ENCODE measurements around the gene COX20.
"Not testable (repeated sequence)": the region's sequence is repeated elsewhere in the genome, so short reads cannot be mapped to it uniquely, and the experiment has no call there.

COX20 gene, protein sequence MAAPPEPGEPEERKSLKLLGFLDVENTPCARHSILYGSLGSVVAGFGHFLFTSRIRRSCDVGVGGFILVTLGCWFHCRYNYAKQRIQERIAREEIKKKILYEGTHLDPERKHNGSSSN
- 38.3 to 41.5 reads per million in 2 donors for total RNA-seq

DNA sequence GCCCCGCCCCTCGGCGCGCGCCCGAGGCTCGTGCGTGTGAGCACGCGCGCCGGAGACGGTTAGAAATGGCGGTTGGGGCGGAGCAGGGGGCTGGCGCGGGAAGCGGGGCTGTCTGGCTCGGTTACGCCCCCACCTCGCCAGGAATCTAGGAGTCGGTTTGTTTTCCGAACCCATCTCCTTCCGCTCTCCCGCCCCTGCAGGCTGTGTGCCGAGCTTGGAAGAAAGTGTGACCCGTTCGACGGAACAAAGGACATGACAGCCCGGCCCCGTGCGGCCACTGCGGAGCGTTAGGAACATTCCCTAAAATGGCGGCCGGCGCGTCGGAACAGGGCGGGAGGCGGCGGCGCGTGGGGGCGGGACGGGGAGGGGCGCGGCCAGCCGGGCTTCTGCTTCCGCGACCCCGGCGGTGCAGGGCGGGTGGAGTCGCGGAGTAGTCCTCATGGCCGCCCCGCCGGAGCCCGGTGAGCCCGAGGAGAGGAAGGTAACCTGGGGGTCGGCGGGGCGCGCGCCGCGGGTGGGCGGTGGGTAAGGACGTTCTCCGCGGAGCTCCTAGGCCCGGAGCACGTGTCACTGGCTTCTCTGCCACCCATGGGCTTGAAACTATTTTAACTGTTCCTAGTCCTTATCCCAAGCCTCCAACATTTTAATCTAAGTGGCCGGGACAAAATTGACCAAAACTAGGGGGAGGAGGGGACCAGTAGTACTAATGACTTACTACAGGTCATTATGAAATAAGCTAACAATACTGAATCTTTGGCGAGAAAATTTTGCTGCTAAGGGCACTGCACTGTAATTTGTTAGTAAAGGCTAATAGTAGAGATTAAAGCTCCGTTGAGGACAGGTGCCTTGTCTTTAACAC, at the start of gene COX20:
COX20 (plus strand) TSS at position 383 of the 859 bp plus-strand sequence; CDS start at position 440, 57 bp downstream.
- peak; percentile 83 for DNase-seq

DNA sequence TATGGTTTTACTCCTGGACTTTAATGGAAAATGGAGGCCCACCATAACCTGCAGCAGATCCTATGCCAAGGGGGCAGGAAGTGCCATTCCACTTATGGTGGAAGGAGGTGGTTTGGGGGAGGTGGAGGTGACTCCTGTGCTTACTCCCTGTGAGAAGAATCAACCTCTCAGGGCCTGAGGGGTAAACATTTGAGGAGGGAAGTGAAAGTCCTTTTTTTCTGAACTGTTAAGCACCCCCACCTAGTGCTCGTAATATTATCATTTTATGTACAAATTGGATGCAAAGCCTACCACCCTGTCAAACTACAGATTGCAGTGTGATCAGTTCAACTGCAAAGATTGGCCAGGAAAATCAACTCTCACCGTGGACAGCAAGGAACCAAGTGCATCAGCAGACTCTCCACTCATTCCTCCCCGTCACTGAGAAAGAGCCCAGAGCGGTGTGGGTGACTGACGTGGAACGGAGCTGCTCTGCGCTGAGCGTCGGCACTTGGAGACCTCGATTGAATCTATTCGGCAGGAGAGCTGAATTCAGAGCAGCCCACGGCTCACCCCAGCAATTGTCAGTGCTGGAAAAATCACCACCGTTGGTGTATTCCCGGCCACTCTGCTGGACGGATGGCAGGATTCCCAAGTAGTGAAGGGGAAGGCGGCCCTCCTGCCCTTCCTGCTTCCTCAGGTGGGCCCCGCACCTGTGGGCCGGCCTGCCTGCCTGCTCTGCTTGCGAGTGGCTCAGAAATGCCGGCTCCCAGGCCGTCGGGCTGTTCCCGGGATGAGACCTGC, 46.8 kb upstream of the COX20 start:
- no peak for DNase-seq

DNA sequence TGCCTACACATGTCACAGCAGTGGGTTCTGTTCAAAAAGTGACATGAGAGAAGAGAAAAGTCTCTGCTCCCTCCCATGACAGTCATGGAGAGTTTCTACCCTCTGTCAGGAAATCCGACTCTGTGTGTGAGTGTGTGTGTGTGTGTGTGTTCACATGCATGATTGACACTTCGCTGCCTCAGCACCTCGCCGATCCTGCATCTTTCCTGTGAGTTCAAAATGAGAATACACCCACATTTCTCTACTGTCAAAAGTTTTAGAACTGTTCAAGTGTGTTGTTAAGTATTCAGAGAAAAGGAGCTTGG, 46.2 kb upstream of the COX20 start:
- no peak for DNase-seq

DNA sequence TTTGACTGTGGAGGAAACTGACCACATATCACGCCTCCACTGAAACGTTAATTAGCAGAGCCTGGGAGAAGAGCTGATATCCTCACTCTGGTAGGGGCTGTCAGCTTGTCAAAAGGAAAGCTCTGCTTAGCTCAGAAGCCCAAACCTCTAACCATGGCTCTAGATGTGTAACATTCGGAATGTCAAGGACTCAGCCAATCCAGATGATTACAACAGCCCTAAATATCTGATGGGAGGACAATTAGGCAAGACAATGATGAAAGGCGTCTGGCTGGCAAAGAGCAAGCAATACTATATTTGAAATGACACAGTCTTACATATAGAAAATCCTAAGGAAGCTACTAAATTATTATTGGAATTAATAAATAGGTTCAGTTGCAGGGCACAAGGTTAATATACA, 45.7 kb upstream of the COX20 start:
- no peak for DNase-seq

DNA sequence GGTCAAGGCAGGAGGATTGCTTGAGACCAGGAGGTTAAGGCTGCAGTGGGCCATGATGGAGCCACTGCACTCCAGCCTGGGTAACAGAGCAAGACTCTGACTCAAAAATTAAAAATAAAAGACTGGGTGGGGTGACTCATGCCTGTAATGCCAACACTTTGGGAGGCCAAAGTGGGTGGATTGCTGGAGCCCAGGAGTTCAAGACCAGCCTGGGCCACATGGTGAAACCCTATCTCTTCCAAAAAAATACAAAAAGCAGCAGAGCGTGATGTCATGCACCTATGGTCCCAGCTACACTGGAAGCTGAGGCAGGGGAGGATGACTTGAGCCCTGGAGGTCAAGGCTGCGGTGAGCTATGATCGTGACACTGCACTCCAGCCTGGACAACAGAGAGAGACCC, 44.4 kb upstream of the COX20 start:
- no peak for DNase-seq

DNA sequence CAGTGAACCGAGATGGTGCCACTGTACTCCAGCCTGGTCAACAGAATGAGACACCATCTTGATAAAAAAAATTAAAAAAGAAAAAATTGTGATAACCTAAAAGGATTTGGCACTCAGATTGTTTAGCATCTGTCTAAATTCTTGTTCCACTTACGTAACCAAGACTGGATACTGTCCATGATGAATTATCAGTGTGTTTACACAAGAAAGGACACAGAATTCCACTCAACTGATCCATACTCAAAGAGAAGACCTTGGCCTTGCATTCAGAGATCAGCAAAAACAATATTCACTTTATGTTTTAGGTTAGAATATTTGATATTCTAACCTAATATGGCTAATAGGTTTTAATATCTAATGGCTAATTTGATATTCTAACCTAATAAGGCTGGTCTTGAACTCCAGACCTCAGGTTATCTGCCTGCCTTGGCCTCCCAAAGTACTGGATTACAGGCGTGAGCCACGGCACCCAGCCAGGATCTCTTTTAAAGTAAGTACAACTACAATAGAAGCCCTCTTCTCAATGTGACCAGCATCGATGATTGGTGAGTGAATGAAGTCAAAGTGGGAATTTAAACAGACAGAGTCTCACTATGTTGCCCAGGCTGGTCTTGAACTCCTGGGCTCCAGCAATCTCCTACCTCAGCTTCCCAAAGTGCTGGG, 43.1 kb upstream of the COX20 start:
- DNase-seq, result no peak

DNA sequence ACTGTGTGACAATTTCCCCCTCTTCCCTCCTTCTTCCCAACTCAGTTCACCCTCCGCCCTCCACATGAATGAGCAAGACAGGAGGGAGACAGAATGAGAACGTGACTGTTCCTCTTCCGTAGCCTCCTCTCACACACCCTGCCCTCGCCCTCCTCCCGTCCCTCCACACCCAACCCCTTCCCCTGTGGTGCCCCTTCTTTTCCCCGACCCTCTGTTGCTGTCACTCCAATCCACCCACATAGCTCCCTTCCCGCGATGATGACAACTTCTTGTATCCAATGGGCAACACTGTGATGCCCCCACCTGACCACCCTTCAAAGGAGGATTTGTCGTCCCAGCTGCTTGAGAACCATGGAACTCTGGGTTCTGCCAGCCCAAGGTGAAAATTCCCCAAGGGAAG, 41.4 kb upstream of the COX20 start:
- no peak for DNase-seq

DNA sequence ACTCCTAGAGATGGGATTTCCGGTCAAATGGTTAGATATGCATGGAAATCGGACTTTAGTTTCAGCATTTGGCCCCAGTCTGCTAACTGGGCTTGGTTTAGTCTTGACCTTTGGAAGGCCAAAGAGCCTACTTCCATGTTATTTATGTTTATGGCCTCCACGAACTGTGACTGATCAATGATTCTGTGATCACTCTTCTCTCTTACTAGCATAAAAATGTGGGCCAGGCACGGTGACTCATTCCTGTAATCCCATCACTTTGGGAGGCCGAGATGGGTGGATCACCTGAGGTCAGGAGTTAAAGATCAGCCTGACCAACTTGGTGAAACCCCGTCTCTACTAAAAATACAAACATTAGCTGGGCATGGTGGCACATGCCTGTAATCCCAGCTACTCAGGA, 40.9 kb upstream of the COX20 start:
- not testable (repeated sequence) for DNase-seq

DNA sequence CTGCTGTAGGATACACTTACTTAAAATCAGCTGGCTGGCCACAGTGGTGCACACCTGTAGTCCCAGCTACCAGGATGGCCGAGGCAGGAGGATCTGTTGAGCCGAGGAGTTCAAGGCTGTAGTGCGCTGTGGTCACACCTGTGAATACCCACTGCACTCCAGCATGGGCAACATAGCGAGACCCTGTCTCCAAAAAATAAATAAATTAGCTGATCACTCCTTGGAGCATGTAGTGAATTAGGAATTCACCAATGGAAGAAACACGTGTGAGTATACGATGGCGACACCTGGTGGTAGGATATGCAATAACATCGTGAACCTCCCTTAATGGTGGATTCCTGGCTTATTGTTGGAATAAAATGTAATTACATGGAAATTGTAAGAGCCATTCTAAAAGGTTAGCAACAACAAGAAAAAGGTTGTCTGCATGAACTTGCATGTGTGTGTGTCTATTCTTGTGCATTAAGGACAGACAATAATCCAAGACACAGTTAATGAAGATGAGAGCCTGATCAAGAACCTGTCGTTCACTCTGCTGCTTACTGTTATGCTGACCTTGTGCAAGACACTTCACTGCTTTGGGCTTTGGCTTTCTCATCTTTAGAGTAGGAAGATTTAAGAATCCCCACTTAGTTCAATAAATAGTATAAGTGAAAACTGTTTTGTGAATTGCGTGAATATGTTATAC, 38.6 kb upstream of the COX20 start:
- peak; percentile 42 for DNase-seq

DNA sequence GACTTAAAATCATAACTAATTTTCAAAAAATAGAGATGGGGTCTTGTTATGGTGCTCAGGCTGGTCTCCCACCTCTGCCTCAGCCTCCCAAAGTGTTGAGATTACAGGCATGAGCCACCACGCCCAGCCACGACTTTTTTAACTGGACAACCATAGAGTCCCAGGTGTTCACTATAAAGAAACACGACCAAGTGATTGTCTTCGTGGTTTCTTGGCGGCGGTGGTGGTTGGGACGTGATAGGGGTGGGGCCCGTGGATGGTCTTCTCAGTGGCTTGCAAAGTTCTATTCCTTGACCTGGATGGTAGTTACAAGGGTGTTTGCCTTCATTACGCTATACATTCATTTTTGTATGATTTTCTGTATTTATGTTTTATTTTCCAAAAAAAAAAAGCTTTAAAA, 34.6 kb upstream of the COX20 start:
- DNase-seq, result no peak

DNA sequence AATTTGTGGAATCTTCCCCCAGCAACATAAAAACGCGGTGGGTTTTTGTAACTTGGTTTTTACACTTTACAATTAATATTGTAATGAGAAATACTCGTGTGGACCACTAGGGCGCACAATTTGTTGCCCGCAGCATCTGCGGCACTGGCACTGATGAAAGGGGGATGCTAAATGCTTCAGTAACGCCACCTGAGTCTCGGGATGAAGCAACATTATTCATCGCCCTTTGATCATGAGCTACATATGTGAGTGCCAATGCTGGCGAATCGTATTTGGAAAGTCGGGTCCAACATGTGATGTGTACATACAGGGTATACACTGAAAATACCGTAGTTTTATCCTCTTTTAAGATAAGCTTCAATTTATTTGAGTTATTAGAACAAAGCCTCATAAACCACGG, 34.2 kb upstream of the COX20 start:
- peak; percentile 29 for DNase-seq

DNA sequence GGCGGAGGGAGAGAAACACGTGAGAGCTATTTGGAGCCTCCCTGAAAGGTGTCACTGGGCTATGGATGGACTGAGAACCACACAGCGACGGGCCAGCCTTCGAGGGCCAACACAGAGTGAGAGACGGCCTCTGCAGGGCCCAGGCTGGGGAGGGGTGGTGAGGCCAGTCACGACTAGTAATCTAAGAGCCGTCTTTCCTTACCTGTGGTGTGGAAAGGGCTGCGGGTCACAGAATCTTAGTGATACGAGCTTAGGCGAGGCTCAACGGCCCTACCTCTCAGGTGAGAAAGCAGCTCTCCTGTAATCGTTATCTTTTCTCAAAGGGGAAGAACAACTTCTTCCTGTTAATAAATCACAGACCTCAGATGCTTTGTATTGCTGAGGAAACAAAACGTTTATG, 33.4 kb upstream of the COX20 start:
- no peak for DNase-seq

DNA sequence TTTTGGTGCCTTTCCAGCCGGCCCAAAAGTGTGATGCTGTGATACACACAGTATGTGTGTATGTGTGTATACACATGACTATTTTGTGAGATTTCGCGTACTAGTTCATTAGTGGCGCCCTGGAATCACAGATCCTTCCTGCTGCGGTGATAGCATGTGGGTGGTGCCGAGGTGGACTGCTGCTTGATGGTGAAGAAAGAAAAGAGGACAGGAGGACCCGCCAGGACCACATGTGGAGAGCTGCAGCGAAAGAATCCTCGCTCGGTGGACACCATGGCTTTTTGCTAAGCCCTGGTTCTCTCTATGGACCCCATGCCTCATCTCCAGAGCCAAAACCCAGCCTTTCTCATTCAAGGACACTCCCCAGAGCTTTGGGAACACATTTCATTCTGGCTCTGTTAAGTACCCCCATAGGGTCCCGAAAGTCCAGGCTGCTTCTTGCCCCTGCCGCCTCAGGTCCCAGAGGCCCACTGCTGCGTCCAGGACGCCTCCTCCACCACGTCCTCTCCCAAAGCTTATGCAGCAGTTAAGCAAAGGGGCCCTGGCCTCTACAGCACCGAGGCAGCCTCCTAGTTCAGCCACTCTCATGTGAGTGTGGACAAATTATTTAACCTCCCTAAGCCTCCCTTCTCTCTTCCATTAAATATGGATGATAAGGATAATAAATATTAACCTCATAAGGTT, 32.8 kb upstream of the COX20 start:
- no peak for DNase-seq

DNA sequence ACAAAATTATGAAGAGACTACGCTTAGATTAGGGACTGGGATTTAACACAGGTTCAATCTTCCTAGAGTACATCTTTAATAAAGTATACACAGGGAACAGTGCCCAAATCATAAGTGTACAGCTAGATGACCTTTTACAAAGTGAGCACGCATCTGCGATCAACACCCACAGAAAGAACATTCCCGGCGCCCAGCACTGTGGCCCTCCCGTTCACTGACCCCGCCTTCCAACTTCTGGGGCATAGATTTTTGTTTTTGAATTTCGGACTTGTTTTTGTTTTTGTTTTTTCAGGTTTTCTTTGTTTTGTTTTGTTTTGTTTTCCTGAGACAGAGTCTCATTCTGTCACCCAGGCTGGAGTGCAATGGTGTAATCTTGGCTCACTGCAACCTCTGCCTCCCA, 30.6 kb upstream of the COX20 start:
- no peak for DNase-seq

DNA sequence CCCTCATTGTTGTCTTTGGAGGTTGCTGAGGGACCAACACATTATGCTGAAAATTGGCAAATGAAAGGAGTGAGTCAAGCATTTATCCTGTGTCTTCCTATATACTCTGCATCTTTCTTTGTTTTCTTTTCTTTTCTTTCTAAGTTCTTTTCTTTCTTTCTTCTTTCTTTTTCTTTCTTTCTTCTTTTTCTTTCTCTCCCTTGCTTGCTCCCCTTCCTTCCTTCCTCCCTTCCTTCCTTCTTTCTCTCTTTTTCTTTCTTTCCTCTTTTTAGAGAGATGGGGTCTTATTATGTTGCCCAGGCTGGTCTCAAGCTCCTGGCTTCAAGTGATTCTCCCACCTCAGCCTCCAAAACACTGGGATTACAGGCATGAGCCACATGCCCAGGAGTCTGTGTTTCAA, 28.3 kb upstream of the COX20 start:
- DNase-seq, result no peak

DNA sequence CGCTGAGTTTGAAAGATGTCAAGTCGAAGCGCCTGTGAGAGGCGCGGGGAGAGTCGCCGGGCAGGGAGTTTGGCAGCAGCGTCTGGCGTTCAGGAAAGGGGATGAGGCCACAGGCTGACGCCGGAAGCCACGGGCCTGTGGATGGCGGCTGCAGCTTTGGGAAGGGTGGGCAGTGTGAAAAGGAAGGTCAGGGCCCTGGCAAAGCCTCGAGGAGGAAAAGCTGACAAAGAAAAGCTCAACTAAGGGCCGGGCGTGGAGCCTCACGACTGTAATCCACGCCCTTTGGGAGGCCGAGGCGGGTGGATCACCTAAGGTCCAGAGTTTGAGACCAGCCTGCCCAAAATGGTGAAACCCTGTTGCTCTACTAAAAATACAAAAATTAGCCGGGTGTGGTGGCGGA, 25.2 kb upstream of the COX20 start:
- DNase-seq, result no peak

DNA sequence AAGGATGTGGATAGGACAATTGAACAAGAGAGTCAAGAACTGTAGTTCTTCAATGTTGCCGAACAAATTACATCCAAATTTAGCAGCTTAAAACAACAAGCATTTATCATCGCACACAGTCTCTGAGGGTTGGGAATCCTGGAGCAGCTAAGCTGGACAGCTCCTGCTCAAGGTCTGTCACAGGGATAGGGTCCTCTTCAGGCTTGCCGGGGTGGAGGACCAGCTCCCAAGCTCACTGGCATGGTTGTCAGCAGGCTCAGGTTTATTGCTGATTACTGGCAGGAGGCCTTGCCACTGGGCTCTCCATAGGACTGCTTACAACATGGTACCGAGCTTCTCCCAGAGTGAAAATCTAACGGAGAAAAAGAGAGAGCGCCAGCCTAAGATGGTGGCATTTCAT, 22.1 kb upstream of the COX20 start:
- DNase-seq, result no peak

DNA sequence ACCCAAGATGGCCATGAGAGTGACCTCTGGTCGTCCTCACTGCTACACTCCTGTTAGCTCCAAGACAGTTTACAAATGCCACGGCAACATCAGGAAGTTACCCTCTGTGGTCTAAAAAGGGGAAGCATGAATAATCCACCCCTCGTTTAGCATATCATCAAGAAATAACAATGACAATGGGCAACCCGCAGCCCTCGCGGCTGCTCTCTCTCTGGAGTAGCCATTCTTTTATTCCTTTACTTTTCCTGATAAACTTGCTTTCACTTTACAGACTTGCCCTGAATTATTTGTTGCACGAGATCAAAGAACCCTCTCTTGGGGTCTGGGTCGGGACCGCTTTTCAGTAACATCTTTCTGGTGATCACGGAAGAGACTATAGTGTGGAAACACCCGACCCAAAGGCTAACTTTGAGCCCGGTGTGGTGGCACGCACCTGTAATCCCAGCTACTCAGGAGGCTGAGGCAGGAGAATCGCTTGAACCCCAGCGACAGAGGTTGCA, 19.8 kb upstream of the COX20 start:
- no peak for DNase-seq

DNA sequence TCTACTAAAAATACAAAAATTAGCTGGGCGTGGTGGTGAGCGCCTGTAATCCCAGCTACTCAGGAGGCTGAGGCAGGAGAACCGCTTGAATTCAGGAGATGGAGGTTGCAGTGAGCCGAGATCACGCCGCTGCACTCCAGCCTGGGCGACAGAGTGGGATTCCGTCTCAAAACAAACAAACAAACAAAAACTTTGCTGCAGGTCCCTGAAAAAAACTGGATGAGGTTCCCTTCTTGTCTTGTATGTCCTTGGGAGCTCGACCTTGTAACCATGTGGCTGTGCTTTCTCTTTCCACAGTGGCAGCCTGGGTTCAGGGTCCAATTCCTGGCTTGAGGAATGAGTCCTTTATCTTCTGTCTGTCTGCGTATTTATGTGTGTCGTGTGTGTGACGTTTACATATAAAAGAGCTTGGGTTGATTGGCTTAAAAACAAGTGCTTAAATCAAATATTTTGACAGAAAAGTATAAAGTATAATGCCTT, 18.0 kb upstream of the COX20 start:
- no peak for DNase-seq

DNA sequence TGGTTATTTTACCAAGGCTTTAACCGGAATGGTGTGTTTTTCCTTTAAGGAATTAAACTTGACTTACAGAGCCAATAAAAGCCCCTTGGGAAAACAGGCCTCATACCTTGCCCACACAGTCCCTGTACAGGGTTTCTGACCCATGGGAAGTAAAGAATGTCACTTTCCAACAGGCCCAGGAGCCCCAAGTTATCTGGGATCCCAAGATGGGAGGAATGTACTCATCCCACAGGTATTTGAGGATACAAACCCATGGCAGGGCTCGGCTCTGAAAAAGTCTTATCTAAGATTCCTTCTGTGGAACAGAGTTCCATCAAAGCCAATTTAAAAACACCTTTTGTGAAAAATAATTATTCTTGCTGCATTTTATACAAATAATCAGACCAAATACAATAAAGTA, 15.3 kb upstream of the COX20 start:
- no peak for DNase-seq

DNA sequence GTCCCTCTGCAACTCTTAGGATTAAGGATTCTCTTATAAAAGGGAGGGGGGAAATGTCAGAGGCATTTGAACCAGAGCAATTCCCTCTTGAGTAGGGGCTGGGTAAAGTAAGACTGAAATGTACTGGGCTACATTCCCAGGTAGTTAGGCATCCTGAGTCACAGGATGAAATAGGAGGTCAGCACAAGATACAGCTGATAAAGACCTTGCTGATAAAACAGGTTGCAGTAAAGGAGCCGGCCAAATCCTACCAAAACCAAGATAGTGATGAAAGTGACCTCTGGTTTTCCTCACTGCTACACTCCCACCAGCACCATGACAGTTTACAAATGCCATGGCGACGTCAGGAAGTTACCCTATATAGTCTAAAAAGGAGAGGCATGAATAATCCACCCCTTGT, 14.3 kb upstream of the COX20 start:
- no peak for DNase-seq

DNA sequence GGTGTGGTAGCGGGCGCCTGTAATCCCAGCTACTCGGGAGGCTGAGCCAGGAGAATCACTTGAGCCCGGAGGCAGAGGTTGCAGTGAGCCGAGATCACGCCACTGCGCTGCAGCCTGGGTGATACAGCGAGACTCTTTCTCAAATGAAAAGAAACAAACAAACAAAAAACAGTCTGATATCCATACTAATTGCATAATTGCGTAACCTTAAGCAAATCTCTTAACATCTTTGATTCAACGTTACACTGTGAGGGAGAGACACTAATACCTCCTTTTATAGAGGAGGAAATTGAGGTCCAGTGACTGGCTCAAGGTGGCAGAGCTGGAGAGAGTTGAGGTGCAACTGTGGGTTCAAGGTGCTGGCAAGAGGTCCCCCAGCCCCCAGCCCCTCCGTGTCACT, 12.6 kb upstream of the COX20 start:
- no peak for DNase-seq
